GM19035 (cell line): Measurements from ENCODE around the gene CD83.

Source experiments
- ATAC-seq: cut with Tn5 transposase; IDR thresholded peaks from one replicate; pipeline ENCODE4 v1.9.1; 2021; ENCODE audit not compliant: unreplicated experiment

Gene CD83

DNA sequence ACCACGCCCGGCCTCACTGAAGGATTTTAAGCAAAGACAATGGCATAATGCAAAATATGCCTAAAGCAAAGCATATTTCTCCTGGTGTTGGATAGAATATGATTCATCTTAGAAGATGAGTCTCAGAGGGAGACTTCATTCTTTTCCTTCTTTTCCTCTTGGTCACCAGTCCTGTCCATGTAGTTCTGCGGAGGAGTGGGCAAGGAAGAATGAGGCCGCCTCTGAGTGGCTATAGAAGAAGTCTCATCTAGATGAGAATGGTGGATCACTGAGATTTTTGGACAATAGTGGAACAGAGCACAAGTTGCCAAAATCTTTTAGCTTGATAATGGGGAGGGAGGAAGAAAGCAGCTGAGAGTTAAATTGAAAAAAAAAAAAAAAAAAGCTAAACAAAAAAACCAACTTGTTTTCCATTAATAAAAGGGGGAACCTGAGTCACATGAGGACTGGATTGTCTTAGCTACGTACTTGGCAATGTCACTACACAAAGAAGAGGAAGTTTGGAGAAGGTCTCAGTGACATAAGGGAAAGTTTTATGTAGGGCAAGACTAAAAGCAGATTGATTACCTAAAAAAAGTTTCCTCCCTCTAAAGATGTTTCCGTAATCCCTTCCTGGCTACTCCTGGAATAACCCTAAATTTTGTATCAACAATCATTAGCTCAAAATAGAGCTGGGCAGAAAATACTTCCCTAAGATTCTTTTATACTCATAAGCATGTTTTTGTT lies 6.0 kb downstream of the CD83 start:
- ATAC-seq: no peak

DNA sequence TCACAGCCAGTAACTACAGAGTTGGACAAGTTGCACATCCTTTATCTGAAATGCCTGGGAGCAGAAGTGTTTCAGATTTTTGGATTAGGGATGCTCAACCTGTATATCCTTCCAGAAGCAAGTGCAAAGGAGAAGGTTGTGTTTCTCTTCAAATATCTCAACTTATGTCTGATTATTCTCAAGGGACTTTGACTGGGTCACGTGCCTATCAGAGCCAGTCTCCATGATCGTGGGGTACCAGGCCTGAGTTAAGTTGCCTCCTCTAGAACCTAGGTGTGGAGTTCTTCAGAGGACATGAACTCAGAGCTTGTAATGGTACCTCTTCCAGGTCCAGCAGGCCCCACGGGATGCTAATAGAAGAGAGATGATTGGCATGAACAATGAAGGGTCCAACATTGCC lies 7.8 kb downstream of the CD83 start:
- ATAC-seq: no peak

GRCh38 chr6:14126191-14126590 lies 8.6 kb downstream of the CD83 start:
- no peak for ATAC-seq

- no peak for ATAC-seq
Observed at GRCh38 chr6:14127611-14128010, 10.0 kb downstream of the CD83 start.

- no peak for ATAC-seq
Observed at GRCh38 chr6:14128012-14128411, 10.4 kb downstream of the CD83 start.

DNA sequence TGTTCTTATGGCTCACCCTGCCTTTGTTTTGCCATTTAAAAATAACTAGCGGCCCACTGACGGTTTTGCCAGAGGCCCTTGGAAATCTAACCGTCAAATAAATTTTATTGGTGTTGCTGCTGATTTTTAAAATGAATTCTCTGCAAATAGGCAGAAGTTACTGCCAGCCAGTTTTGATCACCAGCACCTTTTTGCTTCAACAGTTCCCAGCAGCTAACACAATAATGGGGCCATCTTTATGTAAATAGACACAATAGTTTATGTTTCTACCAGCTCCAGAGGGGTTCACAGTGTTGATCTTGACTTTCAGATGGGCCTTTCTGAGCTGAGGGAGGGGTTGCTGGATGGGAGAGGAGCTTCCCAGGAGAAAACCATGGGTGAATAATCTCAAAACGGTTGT lies 11.2 kb downstream of the CD83 start:
- ATAC-seq: no peak

DNA sequence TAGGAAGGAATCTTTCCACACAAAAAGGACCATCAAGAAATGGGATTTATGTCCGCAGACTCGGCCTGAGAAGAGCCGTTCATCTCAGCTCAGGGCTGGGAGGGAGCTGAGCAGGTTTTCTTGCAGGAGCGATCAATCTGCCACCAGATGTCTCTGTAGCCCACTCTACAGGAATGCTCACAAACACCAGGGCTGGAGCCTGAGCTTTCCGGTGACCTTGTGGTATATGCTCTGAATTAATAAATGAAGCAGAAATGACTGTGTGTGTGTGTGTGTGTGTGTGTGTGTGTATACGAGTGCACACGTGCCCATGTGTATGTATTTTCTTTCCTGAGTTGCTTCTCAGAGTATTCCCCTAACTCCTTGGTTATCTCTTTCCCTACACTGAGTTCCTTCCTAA lies 12.0 kb downstream of the CD83 start:
- ATAC-seq: no peak

- ATAC-seq: no peak
Observed at GRCh38 chr6:14130435-14131075, 13.0 kb downstream of the CD83 start.

DNA sequence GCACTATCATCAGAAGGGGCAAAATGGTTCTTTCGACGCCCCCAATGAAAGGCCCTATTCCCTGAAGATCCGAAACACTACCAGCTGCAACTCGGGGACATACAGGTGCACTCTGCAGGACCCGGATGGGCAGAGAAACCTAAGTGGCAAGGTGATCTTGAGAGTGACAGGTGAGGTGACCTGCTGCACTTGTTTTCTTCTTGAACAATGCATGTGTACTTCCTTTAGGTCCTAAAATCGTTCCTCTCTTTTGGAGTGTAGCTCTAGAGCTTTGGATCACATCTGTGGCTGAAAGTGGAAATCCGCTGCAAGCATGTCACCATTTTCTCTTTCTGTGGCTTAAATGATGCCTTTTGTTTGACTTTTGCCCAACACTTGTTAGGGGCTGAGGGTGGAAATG lies 14.0 kb downstream of the CD83 start:
- ATAC-seq: no peak

- no peak for ATAC-seq
Observed at GRCh38 chr6:14132244-14132920, 14.8 kb downstream of the CD83 start.

DNA sequence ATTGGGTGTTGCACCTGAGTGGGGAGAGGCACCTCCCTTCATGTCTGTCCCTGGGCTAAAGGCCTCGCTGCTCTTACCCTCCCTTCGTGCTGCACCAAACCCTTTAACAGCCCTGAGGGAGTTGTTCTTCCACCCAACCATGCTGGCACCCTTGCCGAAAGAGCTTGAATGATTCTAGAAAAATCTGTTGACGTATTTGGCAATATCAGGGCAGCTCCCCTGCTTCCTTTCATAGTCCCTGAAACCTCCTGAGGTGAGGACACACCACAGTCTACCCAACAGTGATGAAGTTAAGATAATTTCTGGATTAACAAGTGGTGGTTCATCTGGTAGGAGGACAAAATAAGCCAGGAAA lies 15.3 kb downstream of the CD83 start:
- ATAC-seq: no peak

DNA sequence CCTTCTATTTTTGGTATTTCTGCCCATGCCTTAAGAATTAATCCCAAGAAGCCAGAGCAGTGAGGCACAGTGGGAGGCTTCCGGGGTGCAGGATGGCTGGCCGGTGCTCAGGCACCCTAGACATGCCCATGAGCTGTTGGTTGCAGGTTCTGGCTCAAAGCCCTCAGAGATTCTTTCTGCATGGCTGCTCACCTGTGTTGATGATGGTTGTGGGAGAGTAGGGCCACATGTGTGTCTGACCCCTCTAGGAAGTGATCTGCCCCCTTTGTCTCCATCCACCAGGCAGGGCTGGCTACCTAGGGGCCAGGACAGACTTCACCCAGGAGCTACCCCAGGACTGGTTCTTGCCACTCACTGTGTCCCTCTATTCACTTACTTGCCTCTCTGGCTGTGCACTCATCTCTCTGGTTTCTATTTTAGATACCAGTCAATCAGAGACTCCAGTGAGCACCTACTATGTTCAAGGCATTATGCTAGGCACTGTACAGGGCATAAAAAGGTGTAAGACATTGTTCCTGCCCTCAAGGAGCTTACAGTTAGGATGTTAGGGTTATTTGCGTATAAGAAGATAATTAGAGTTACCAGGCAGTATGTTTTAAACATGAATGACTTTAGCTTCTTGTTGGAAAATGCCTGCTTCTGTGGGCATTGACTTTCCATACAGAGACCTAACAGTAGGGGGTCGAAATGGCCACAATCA lies 16.8 kb downstream of the CD83 start:
- no peak for ATAC-seq

- ATAC-seq: no peak
Observed at GRCh38 chr6:14135893-14136539, 18.4 kb downstream of the CD83 start.

DNA sequence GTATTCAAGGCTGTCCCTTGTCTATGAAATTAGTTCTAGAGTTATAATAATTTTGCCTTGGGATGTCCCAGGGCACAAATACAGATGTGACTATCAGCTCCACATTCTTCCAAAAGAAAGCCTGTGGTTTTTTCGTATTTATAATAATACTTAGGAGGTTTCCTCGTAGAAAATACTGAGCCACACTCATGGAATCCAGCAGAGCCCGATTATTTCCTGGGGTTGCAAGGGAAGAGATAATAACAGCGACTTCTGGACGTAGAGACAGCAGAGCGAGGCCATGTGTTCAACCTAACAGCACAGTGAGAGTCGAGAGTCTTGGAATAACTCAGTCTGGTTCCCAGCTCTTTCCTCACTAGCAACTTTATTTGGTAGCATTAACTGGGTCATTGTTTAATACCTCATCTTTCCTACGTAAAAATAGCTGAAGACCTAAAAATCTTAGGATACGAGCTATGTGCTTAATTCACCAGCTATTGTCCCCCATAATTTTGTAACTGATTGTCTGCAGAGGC lies 21.2 kb downstream of the CD83 start:
- ATAC-seq: no peak

GRCh38 chr6:14141351-14142062 lies 23.9 kb downstream of the CD83 start:
- no peak for ATAC-seq

GRCh38 chr6:14142063-14142450 lies 24.5 kb downstream of the CD83 start:
- ATAC-seq: no peak

DNA sequence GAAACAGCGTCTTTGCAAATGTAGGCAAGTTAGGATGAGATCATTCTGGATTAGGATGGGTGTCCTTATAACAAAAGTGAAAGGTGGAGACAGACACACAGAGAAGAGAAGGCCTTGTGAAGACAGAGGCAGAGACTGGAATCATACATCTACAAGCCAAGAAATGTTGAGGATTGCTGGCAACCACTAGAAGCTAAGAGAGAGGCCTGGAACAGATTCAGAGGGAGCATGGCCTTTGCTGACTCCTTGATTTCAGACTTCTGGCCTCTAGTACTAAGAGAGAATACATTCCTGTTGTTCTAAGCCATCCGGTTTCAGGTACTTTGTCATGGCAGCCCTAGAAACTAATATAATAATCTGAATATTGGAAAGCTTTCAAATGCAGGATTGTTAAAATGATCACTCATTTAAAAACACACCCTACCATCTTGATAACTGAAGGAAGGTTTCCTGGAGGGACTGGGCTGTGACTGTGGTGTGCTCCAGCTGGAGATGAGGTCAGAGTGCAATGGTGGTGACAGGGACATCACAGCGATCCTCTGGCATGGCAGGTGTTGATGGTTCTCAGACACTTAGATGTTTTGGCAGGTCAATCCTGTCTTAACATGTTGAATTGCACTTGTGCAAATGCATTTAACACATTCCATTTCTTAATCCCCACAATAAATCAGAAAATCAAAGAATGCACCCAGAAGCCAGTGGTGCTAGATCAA lies 25.1 kb downstream of the CD83 start:
- no peak for ATAC-seq

- ATAC-seq: no peak
Observed at GRCh38 chr6:14143305-14143704, 25.7 kb downstream of the CD83 start.

DNA sequence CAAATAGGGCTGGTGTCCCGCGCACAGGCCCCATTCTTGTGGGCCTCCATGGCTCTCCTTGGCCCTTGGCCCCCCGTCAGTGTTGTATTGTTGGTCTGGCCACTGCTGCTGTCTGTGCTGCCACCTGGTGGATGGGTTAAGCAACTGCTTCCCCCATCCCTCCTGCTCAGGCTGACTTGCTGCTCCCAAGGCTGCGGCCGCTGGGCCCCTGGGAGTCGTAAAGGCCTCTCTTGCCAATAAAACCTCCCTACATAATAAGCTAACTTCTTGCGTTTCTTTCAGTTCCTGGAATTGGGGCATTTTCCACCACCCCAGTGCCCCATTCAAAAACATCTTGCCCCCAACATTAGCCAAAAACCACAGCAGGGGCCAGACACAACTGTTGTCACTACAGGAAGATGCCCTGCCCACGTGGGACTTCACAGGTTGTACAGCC lies 27.1 kb downstream of the CD83 start:
- ATAC-seq: peak; percentile 83
